WTC11 (cell line): ENCODE results near the gene CCDC178. TPM values are rescaled to one million over a fixed set of nuclear protein-coding genes. Genes with fewer than 3 reads are reported as not detected.

ENCODE experiments used
- ATAC-seq: fragments of 200-7000 bp; cut with Tn5 transposase; 2 replicates; pipeline ENCODE4 v1.10.0; 2021; ENCODE audit warnings: mild to moderate bottlenecking, moderate library complexity
- CTCF ChIA-PET: fragments of 300-600 bp; sonication (Branson Sonifier 250); formaldehyde crosslinking; loops from one replicate; lab custom pipeline; 2021; ENCODE audit warnings: antibody characterized with exemption; lab: Charles Lee
- POLR2A ChIA-PET: fragments of 350-600 bp; sonication (Branson Sonifier 250); formaldehyde crosslinking; loops from one replicate; lab custom pipeline; 2021; ENCODE audit warnings: antibody characterized with exemption; lab: Charles Lee
- DNase-seq: peaks from one replicate; pipeline ENCODE4 v3.0.0; 2021; ENCODE audit warnings: low spot score
- H3K27ac Mint-ChIP-seq: 2 replicates; pipeline ENCODE4 v1.8.0; 2021; ENCODE audit warnings: mixed read lengths
- H3K27me3 Mint-ChIP-seq: 2 replicates; pipeline ENCODE4 v1.8.0; 2021; ENCODE audit warnings: low read depth, mild to moderate bottlenecking, moderate library complexity, mixed read lengths
- H3K36me3 Mint-ChIP-seq: 2 replicates; pipeline ENCODE4 v1.8.0; 2021; ENCODE audit warnings: mixed read lengths
- H3K4me1 Mint-ChIP-seq: 2 replicates; pipeline ENCODE4 v1.8.0; 2022; ENCODE audit warnings: mixed read lengths
- H3K4me3 Mint-ChIP-seq: 2 replicates; pipeline ENCODE4 v1.8.0; 2021; ENCODE audit warnings: mild to moderate bottlenecking, moderate library complexity, mixed read lengths
- H3K9me3 Mint-ChIP-seq: 2 replicates; pipeline ENCODE4 v1.8.0; 2021; ENCODE audit warnings: mixed read lengths
- AR ChIP-seq: fragments of 250-450 bp; sonication (Bioruptor Pico); IDR thresholded peaks from 2 replicates; pipeline ENCODE4 v1.9.0; 2021; ENCODE audit warnings: mild to moderate bottlenecking
- CTCF ChIP-seq: fragments of 200-600 bp; IDR thresholded peaks from 2 replicates; pipeline ENCODE4 v1.8.0; 2022; ENCODE audit warnings: antibody characterized with exemption
- ELF4 ChIP-seq: sonication (generic); formaldehyde crosslinking; IDR thresholded peaks from 2 replicates; pipeline ENCODE4 v1.8.1; 2022; ENCODE audit warnings: low read depth, mild to moderate bottlenecking, moderate library complexity, missing genetic modification reagents
- ESRRA ChIP-seq: sonication (generic); formaldehyde crosslinking; IDR thresholded peaks from 2 replicates; pipeline ENCODE4 v1.8.1; 2022; ENCODE audit warnings: mild to moderate bottlenecking, missing genetic modification reagents, borderline replicate concordance
- FOXK1 ChIP-seq: sonication (generic); formaldehyde crosslinking; IDR thresholded peaks from 2 replicates; pipeline ENCODE4 v1.8.0; 2022; ENCODE audit warnings: mild to moderate bottlenecking, moderate library complexity, missing genetic modification reagents
- JAZF1 ChIP-seq: fragments of 250-450 bp; sonication (Bioruptor Pico); IDR thresholded peaks from 2 replicates; pipeline ENCODE4 v1.9.0; 2021; ENCODE audit warnings: moderate library complexity, mild to moderate bottlenecking, inconsistent platforms
- KAT7 ChIP-seq: sonication (generic); formaldehyde crosslinking; IDR thresholded peaks from 2 replicates; pipeline ENCODE4 v1.8.1; 2023; ENCODE audit warnings: missing genetic modification reagents, mild to moderate bottlenecking, borderline replicate concordance
- MAX ChIP-seq: sonication (generic); formaldehyde crosslinking; IDR thresholded peaks from 2 replicates; pipeline ENCODE4 v1.8.0; 2022; ENCODE audit warnings: mild to moderate bottlenecking, missing genetic modification reagents
- MLX ChIP-seq: sonication (generic); formaldehyde crosslinking; IDR thresholded peaks from 2 replicates; pipeline ENCODE4 v1.8.1; 2023; ENCODE audit warnings: mild to moderate bottlenecking, missing genetic modification reagents, moderate library complexity
- NFE2L1 ChIP-seq: sonication (generic); formaldehyde crosslinking; IDR thresholded peaks from 2 replicates; pipeline ENCODE4 v1.8.1; 2023; ENCODE audit warnings: missing genetic modification reagents
- NR2C2 ChIP-seq: sonication (generic); formaldehyde crosslinking; IDR thresholded peaks from 2 replicates; pipeline ENCODE4 v1.8.0; 2022; ENCODE audit warnings: mild to moderate bottlenecking, missing genetic modification reagents
- PRRX2 ChIP-seq: fragments of 250-450 bp; sonication (Bioruptor Pico); IDR thresholded peaks from 2 replicates; pipeline ENCODE4 v1.8.0; 2021; ENCODE audit warnings: mild to moderate bottlenecking
- RORB ChIP-seq: fragments of 250-450 bp; sonication (Bioruptor Pico); IDR thresholded peaks from 2 replicates; pipeline ENCODE4 v1.9.0; 2021; ENCODE audit warnings: mild to moderate bottlenecking
- SP1 ChIP-seq: sonication (generic); formaldehyde crosslinking; conservative IDR thresholded peaks from 2 replicates; pipeline ENCODE4 v1.8.1; 2022; ENCODE audit warnings: missing genetic modification reagents
- TCF7 ChIP-seq: sonication (generic); formaldehyde crosslinking; IDR thresholded peaks from 2 replicates; pipeline ENCODE4 v1.8.0; 2022; ENCODE audit warnings: mild to moderate bottlenecking, low read depth, missing genetic modification reagents, moderate library complexity
- TP53 ChIP-seq: sonication (generic); formaldehyde crosslinking; IDR thresholded peaks from 2 replicates; pipeline ENCODE4 v1.8.1; 2023; ENCODE audit warnings: mild to moderate bottlenecking, missing genetic modification reagents
- USF1 ChIP-seq: sonication (generic); formaldehyde crosslinking; IDR thresholded peaks from 2 replicates; pipeline ENCODE4 v1.8.0; 2022; ENCODE audit warnings: mild to moderate bottlenecking, missing genetic modification reagents
- ZBTB21 ChIP-seq: sonication (generic); formaldehyde crosslinking; IDR thresholded peaks from 2 replicates; pipeline ENCODE4 v1.8.1; 2023; ENCODE audit warnings: mild to moderate bottlenecking, missing genetic modification reagents, borderline replicate concordance
- ZNF121 ChIP-seq: sonication (generic); formaldehyde crosslinking; IDR thresholded peaks from 2 replicates; pipeline ENCODE4 v1.8.0; 2023; ENCODE audit warnings: missing genetic modification reagents
- ZNF423 ChIP-seq: fragments of 250-450 bp; sonication (Bioruptor Pico); IDR thresholded peaks from 2 replicates; pipeline ENCODE4 v2.1.2; 2022; ENCODE audit warnings: mild to moderate bottlenecking, moderate library complexity
- total RNA-seq: library from RNA; stranded (reverse); gene quantifications from 3 replicates; pipeline ENCODE4 v1.2.3, GENCODE V29; 2021

CCDC178 gene
- total RNA-seq, 1 experiment from 2014 or later: 0.20 TPM

- CTCF ChIA-PET: interaction anchor here (0.6 kb wide), 1 partner anchor 75 kb away, joined by 5 read pairs; no protein-coding TSS in a partner anchor
- H3K36me3 Mint-ChIP-seq: peaks cover 13% of the 10 kb centered on the region
- TF ChIP-seq TCF7 (CRISPR knock-in tag) (no peak), USF1 (CRISPR knock-in tag) (no peak), KAT7 (CRISPR knock-in tag) (no peak), FOXK1 (CRISPR knock-in tag) (no peak), RORB (CRISPR knock-in tag) (no peak), ZNF423 (CRISPR knock-in tag) (no peak), PRRX2 (CRISPR knock-in tag) (no peak), SP1 (no peak), TP53 (CRISPR knock-in tag) (no peak), NR2C2 (CRISPR knock-in tag) (no peak), MLX (CRISPR knock-in tag) (no peak)
- TF ChIP-seq, all 79 proteins: peak for 0
- Mint-ChIP-seq H3K9me3 (peaks cover 29% of the 10 kb centered on the region), H3K27me3 (no peaks in the 10 kb centered on the region; the same call in 1 of the 2 replicates), H3K27ac (no peak overlapping the region), H3K4me1 (peaks cover 7% of the 10 kb centered on the region), H3K4me3 (no peak overlapping the region)
- POLR2A ChIA-PET: no interaction called here
- no peak for DNase-seq
- no peak for ATAC-seq
These were observed 537.8 kb downstream of the CCDC178 start for GRCh38 chr18:32902568-32903330.

GRCh38 chr18:32899819-32900218 is 540.7 kb downstream of the CCDC178 start:
- Mint-ChIP-seq H3K36me3 (peaks cover 34% of the 10 kb centered on the region), H3K27me3 (peaks cover 10% of the 10 kb centered on the region; the same call in 1 of the 2 replicates), H3K4me1 (no peaks in the 10 kb centered on the region), H3K4me3 (no peak overlapping the region), H3K27ac (no peak overlapping the region), H3K9me3 (peaks cover 45% of the 10 kb centered on the region)
- ChIA-PET CTCF (interaction anchor here (0.8 kb wide), 1 partner anchor 52 kb away, joined by 3 read pairs; no protein-coding TSS in a partner anchor), POLR2A (no interaction called here)
- TF ChIP-seq ELF4 (CRISPR knock-in tag) (no peak), SP1 (no peak)
- no peak for ATAC-seq
- DNase-seq: no peak

GRCh38 chr18:32896776-32897547 is 543.6 kb downstream of the CCDC178 start:
- peaks cover 5% of the 10 kb centered on the region; the same call in 1 of the 2 replicates for H3K4me1 Mint-ChIP-seq
- POLR2A ChIA-PET: no interaction called here
- H3K27ac Mint-ChIP-seq: no peak overlapping the region
- TF ChIP-seq ZBTB21 (CRISPR knock-in tag) (no peak), FOXK1 (CRISPR knock-in tag) (no peak)
- peaks cover 34% of the 10 kb centered on the region for H3K36me3 Mint-ChIP-seq
- ATAC-seq: no peak
- peaks cover 11% of the 10 kb centered on the region; the same call in 1 of the 2 replicates for H3K27me3 Mint-ChIP-seq
- H3K4me3 Mint-ChIP-seq: no peak overlapping the region
- DNase-seq: no peak
- peaks cover 55% of the 10 kb centered on the region for H3K9me3 Mint-ChIP-seq
- CTCF ChIA-PET: no interaction called here

- no peak overlapping the region for H3K4me3 Mint-ChIP-seq
- H3K27ac Mint-ChIP-seq: no peak overlapping the region
- ATAC-seq (peak; percentile 61), DNase-seq (no peak)
- H3K36me3 Mint-ChIP-seq: peaks cover 31% of the 10 kb centered on the region
- TF ChIP-seq MAX (CRISPR knock-in tag) (no peak), TP53 (CRISPR knock-in tag) (no peak), CTCF (no peak; the same call in none of the 2 replicates), JAZF1 (no peak), ESRRA (CRISPR knock-in tag) (no peak), NFE2L1 (CRISPR knock-in tag) (no peak), ZNF121 (CRISPR knock-in tag) (no peak), AR (CRISPR knock-in tag) (no peak)
- H3K4me1 Mint-ChIP-seq: peaks cover 35% of the 10 kb centered on the region
- peaks cover 46% of the 10 kb centered on the region for H3K9me3 Mint-ChIP-seq
- CTCF ChIA-PET: interaction anchor here (0.6 to 1.0 kb wide), 3 partner anchors 62 to 179 kb away, joined by 3 to 4 read pairs (median 3); no protein-coding TSS in a partner anchor
- peaks cover 12% of the 10 kb centered on the region; the same call in 1 of the 2 replicates for H3K27me3 Mint-ChIP-seq
- POLR2A ChIA-PET: no interaction called here
These were observed 546.6 kb downstream of the CCDC178 start for GRCh38 chr18:32893915-32894314.
